ENCODE results near the gene PTPRT.

The PTPRT gene

DNA sequence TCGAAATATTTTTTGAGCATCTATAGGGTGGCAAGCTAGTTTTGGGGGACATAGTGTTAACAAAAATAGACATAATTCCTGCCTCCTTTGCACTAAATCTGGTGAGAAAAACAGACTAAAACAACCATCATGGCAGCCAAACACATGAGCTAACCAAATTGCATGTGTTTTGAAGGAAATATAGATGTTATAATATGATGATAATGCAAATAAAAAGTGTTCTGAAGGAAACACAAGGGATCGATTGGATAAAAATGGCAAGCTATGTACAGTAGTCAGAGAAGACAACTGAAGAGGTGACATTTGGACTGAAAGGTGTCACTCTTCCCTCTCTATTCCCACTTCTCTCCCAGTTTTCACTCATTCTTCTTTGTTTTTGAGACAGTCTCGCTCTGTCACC is 706.9 kb downstream of the PTPRT start:
- Histone ChIP-seq H3K36me3 (ENCODE audit: insufficient read depth, low read length) (no peaks in the 10 kb centered on the region), H3K9me3 (ENCODE audit: low read depth, low read length) (no peaks in the 10 kb centered on the region), H3K27ac (no peak overlapping the region), H3K4me3 (no peak overlapping the region), H3K9ac (ENCODE audit: insufficient read length) (no peak overlapping the region)
- no peak for TF ChIP-seq FOXP2 (optimal IDR thresholded peaks at IDR 0.05; ENCODE audit: control extremely low read depth, extremely low read length, insufficient read depth)
- TF ChIP-seq EZH2 (IDR thresholded peaks at IDR 0.05) = no peak
- DNase-seq (ENCODE audit: low read depth, low spot score) = no peak

GRCh38 chr20:42475773-42476172 is 713.9 kb downstream of the PTPRT start:
- Histone ChIP-seq H3K9me3 (ENCODE audit: low read depth, low read length) (no peaks in the 10 kb centered on the region), H3K4me3 (no peak overlapping the region), H3K36me3 (ENCODE audit: insufficient read depth, low read length) (no peaks in the 10 kb centered on the region), H3K27ac (no peak overlapping the region), H3K9ac (ENCODE audit: insufficient read length) (no peak overlapping the region)
- TF ChIP-seq FOXP2 (optimal IDR thresholded peaks at IDR 0.05; ENCODE audit: control extremely low read depth, extremely low read length, insufficient read depth) (no peak), POLR2AphosphoS5 (IDR thresholded peaks at IDR 0.05; ENCODE audit: borderline replicate concordance, low read depth, low read length) (no peak), EZH2 (IDR thresholded peaks at IDR 0.05) (no peak)
- DNase-seq (ENCODE audit: low read depth, low spot score) = no peak

GRCh38 chr20:42474646-42475045 is 715.1 kb downstream of the PTPRT start:
- H3K9me3 ChIP-seq (ENCODE audit: low read depth, low read length) = no peaks in the 10 kb centered on the region
- no peak for DNase-seq (ENCODE audit: low read depth, low spot score)

GRCh38 chr20:42472198-42472597 is 717.5 kb downstream of the PTPRT start:
- H3K27ac ChIP-seq = no peak overlapping the region
- no peak for DNase-seq (ENCODE audit: low read depth, low spot score)
- H3K9me3 ChIP-seq (ENCODE audit: low read depth, low read length) = no peaks in the 10 kb centered on the region
- no peaks in the 10 kb centered on the region for H3K36me3 ChIP-seq (ENCODE audit: insufficient read depth, low read length)
- TF ChIP-seq FOXP2 (optimal IDR thresholded peaks at IDR 0.05; ENCODE audit: control extremely low read depth, extremely low read length, insufficient read depth) (no peak), POLR2AphosphoS5 (IDR thresholded peaks at IDR 0.05; ENCODE audit: borderline replicate concordance, low read depth, low read length) (no peak), EZH2 (IDR thresholded peaks at IDR 0.05) (no peak)
- no peak overlapping the region for H3K4me3 ChIP-seq
- no peak overlapping the region for H3K9ac ChIP-seq (ENCODE audit: insufficient read length)

More at GRCh38 chr20:42474646-42475045, 715.1 kb downstream of the PTPRT start:
- Histone ChIP-seq H3K4me3 (no peak overlapping the region), H3K36me3 (ENCODE audit: insufficient read depth, low read length) (no peaks in the 10 kb centered on the region), H3K9ac (ENCODE audit: insufficient read length) (no peak overlapping the region), H3K27ac (no peak overlapping the region)
- no peak for TF ChIP-seq EZH2 (IDR thresholded peaks at IDR 0.05)
- TF ChIP-seq FOXP2 (optimal IDR thresholded peaks at IDR 0.05; ENCODE audit: control extremely low read depth, extremely low read length, insufficient read depth) = no peak
- no peak for TF ChIP-seq POLR2AphosphoS5 (IDR thresholded peaks at IDR 0.05; ENCODE audit: borderline replicate concordance, low read depth, low read length)

DNA sequence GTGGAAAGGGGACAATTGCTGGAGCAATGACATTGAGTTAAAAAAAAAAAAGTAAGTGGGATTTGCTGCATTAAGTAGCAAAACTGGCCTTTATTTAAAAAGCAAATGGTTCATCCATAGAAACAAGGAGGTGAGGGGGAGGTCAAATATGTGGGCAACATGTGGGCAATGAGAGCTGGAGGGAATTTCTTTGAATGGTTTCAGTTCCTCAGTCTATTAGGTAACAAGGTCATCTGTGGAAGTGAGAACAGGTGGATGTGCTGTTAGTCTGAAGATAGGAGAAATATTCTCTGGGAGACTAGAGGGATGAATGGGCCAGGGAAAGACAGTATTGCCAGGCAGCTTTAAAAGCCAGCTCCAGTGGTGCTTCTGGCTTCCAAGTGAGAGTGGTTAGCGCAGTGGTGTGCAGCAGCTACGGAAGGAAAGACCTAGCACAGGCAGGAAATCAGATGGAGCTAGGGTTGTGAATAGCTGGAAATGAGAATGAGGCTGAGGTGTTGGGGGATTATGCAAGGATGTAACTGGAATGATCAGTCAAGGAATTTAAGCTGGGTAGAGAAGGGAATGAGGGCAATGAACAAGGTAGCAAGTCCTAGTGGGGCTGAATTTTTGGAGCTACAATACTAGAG is 727.6 kb downstream of the PTPRT start:
- Histone ChIP-seq H3K27ac (no peak overlapping the region), H3K9ac (ENCODE audit: insufficient read length) (no peak overlapping the region), H3K4me3 (no peak overlapping the region), H3K36me3 (ENCODE audit: insufficient read depth, low read length) (no peaks in the 10 kb centered on the region), H3K9me3 (ENCODE audit: low read depth, low read length) (no peaks in the 10 kb centered on the region)
- no peak for DNase-seq (ENCODE audit: low read depth, low spot score)
- no peak for TF ChIP-seq EZH2 (IDR thresholded peaks at IDR 0.05)
- TF ChIP-seq FOXP2 (optimal IDR thresholded peaks at IDR 0.05; ENCODE audit: control extremely low read depth, extremely low read length, insufficient read depth) = no peak
- TF ChIP-seq POLR2AphosphoS5 (IDR thresholded peaks at IDR 0.05; ENCODE audit: borderline replicate concordance, low read depth, low read length) = no peak

- no peak overlapping the region for H3K4me3 ChIP-seq
- DNase-seq (ENCODE audit: low read depth, low spot score) = no peak
- TF ChIP-seq FOXP2 (optimal IDR thresholded peaks at IDR 0.05; ENCODE audit: control extremely low read depth, extremely low read length, insufficient read depth) (no peak), POLR2AphosphoS5 (IDR thresholded peaks at IDR 0.05; ENCODE audit: borderline replicate concordance, low read depth, low read length) (no peak), EZH2 (IDR thresholded peaks at IDR 0.05) (no peak)
These were observed 728.4 kb downstream of the PTPRT start for GRCh38 chr20:42461291-42461690.

DNA sequence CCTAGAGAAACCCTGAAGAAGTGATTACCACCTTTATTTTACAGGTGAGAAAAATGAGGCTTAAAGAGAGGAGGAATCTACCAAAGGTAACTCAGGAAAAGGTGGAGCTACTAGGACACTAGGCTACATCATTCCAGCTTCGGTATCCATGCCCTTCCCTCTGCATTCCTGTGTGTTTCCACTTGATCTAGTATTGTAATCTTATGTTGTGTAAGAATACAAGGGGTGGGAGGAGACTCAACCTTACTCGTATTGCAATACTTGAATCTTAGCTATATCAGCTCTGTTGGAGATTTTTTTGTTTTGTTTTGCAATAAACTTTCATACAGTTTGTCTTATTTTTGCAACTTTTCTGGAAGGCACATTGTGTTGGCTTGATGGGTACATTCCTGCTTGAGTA is 742.4 kb downstream of the PTPRT start:
- H3K36me3 ChIP-seq (ENCODE audit: insufficient read depth, low read length) = no peaks in the 10 kb centered on the region
- no peak overlapping the region for H3K27ac ChIP-seq
- no peaks in the 10 kb centered on the region for H3K9me3 ChIP-seq (ENCODE audit: low read depth, low read length)
- no peak overlapping the region for H3K9ac ChIP-seq (ENCODE audit: insufficient read length)
- H3K4me3 ChIP-seq = no peak overlapping the region
- TF ChIP-seq FOXP2 (optimal IDR thresholded peaks at IDR 0.05; ENCODE audit: control extremely low read depth, extremely low read length, insufficient read depth) (no peak), POLR2AphosphoS5 (IDR thresholded peaks at IDR 0.05; ENCODE audit: borderline replicate concordance, low read depth, low read length) (no peak), EZH2 (IDR thresholded peaks at IDR 0.05) (no peak)
- no peak for DNase-seq (ENCODE audit: low read depth, low spot score)

More at GRCh38 chr20:42461291-42461690, 728.4 kb downstream of the PTPRT start:
- H3K9me3 ChIP-seq (ENCODE audit: low read depth, low read length) = no peaks in the 10 kb centered on the region
- no peaks in the 10 kb centered on the region for H3K36me3 ChIP-seq (ENCODE audit: insufficient read depth, low read length)
- H3K9ac ChIP-seq (ENCODE audit: insufficient read length) = no peak overlapping the region
- no peak overlapping the region for H3K27ac ChIP-seq

- H3K9ac ChIP-seq (ENCODE audit: insufficient read length) = no peak overlapping the region
- no peak overlapping the region for H3K4me3 ChIP-seq
- no peak for TF ChIP-seq POLR2AphosphoS5 (IDR thresholded peaks at IDR 0.05; ENCODE audit: borderline replicate concordance, low read depth, low read length)
- no peak overlapping the region for H3K27ac ChIP-seq
- H3K9me3 ChIP-seq (ENCODE audit: low read depth, low read length) = no peaks in the 10 kb centered on the region
- no peaks in the 10 kb centered on the region for H3K36me3 ChIP-seq (ENCODE audit: insufficient read depth, low read length)
- DNase-seq (ENCODE audit: low read depth, low spot score) = no peak
These were observed 744.9 kb downstream of the PTPRT start for GRCh38 chr20:42444799-42445198.

GRCh38 chr20:42443200-42443599 is 746.5 kb downstream of the PTPRT start:
- H3K4me3 ChIP-seq = no peak overlapping the region
- DNase-seq (ENCODE audit: low read depth, low spot score) = no peak
- no peak for TF ChIP-seq POLR2AphosphoS5 (IDR thresholded peaks at IDR 0.05; ENCODE audit: borderline replicate concordance, low read depth, low read length)
- H3K9ac ChIP-seq (ENCODE audit: insufficient read length) = no peak overlapping the region
- H3K9me3 ChIP-seq (ENCODE audit: low read depth, low read length) = no peaks in the 10 kb centered on the region
- no peaks in the 10 kb centered on the region for H3K36me3 ChIP-seq (ENCODE audit: insufficient read depth, low read length)
- no peak overlapping the region for H3K27ac ChIP-seq
